Neural progenitor cell (in vitro differentiated cells): ENCODE data around the gene PLEKHG7.

ENCODE experiments used
- CTCF ChIP-seq: fragments of 200-600 bp; sonication (generic); IDR thresholded peaks from 2 replicates; pipeline ENCODE4 v1.5.1; 2017; ENCODE audit warnings: antibody characterized with exemption, mild to moderate bottlenecking
- EZH2 ChIP-seq: fragments of 200-600 bp; sonication (generic); IDR thresholded peaks from 2 replicates; pipeline ENCODE4 v1.6.1; 2017; ENCODE audit warnings: antibody characterized with exemption, mild to moderate bottlenecking, moderate library complexity
- EZH2phosphoT487 ChIP-seq: fragments of 200-600 bp; sonication (generic); IDR thresholded peaks from 2 replicates; pipeline ENCODE4 v1.6.1; 2017; ENCODE audit warnings: antibody characterized with exemption

GRCh38 chr12:92703786-92704185 lies 997 bp downstream of the PLEKHG7 start:
- no peak for TF ChIP-seq EZH2phosphoT487
- TF ChIP-seq CTCF: no peak
- no peak for TF ChIP-seq EZH2
